ENCODE measurements around the gene WDR90. TPM values are rescaled to one million over a fixed set of nuclear protein-coding genes. Genes with fewer than 3 reads are reported as not detected.
A peak's percentile ranks its signal among the peaks of the same experiment; 100 is the strongest.

The WDR90 gene
- total and polyA plus RNA-seq, 2 of the 13 experiments (the other 11 are each of a cell fraction or from before 2014, with no cell fraction given), result 14.9 to 28.9 TPM

DNA sequence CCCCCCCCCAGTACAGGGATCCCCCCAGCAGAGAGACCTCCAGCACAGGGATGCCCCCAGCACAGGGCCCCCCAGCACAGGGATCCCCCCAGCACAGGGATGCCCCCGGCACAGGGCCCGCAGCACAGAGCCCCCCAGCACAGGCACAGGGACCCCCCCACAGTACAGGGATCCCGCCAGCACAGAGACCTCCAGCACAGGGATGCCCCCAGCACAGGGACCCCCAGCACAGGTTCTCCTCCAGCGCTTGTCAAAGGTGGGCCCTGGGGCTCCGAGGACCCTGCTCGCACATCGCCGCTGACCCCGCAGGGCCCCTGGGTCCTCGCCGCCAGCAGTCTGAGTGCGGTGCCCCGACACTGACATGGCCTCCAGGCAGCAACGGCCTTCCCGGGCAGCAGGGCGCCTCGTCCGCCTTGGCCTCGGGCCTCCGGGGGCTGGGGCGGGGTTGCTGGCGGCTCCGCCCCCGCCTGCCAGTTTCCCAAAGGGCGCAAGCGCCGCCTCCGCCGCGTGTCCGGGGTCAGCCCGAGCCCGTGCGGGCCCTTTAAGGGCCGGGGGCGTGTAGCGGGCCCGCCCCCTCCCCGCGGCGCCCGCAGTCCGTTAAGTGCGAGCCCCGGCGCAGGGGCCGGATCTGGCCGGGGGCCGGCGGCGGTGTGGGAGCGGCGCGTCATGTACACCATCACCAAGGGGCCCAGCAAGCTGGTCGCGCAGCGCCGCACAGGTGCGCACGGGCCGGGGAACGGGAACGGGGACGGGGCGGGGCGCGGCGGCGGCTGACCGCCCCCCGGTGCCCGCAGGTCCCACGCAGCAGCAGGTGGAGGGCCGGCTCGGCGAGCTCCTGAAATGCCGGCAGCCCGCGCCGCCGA, 7.6 kb upstream of the WDR90 start, which contains the start of gene MCRIP2 (continued):
- TF ChIP-seq, protein P1, sequence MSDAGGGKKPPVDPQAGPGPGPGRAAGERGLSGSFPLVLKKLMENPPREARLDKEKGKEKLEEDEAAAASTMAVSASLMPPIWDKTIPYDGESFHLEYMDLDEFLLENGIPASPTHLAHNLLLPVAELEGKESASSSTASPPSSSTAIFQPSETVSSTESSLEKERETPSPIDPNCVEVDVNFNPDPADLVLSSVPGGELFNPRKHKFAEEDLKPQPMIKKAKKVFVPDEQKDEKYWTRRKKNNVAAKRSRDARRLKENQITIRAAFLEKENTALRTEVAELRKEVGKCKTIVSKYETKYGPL (CRISPR knock-in tag; IDR thresholded peaks at IDR 0.05), result no peak
- TF ChIP-seq, protein P2, sequence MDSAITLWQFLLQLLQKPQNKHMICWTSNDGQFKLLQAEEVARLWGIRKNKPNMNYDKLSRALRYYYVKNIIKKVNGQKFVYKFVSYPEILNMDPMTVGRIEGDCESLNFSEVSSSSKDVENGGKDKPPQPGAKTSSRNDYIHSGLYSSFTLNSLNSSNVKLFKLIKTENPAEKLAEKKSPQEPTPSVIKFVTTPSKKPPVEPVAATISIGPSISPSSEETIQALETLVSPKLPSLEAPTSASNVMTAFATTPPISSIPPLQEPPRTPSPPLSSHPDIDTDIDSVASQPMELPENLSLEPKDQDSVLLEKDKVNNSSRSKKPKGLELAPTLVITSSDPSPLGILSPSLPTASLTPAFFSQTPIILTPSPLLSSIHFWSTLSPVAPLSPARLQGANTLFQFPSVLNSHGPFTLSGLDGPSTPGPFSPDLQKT (CRISPR knock-in tag; IDR thresholded peaks at IDR 0.05; ENCODE audit: borderline replicate concordance), result no peak
- TF ChIP-seq ZNF713 (CRISPR knock-in tag; IDR thresholded peaks at IDR 0.05) (peak; percentile 54; the same call in 1 of the 2 replicates), MIXL1 (CRISPR knock-in tag; IDR thresholded peaks at IDR 0.05) (no peak), ZNF629 (CRISPR knock-in tag; conservative IDR thresholded peaks at IDR 0.05) (no peak), SMYD3 (CRISPR knock-in tag; IDR thresholded peaks at IDR 0.05) (no peak), ZNF766 (CRISPR knock-in tag; IDR thresholded peaks at IDR 0.05; ENCODE audit: borderline replicate concordance) (no peak), XRCC5 (optimal IDR thresholded peaks at IDR 0.05; ENCODE audit: low read length) (peak; percentile 67), ZFP90 (CRISPR knock-in tag; IDR thresholded peaks at IDR 0.05; ENCODE audit: borderline replicate concordance) (peak; percentile 38; the same call in 1 of the 2 replicates), SIN3B (IDR thresholded peaks at IDR 0.05; ENCODE audit: low read length) (no peak), ZNF567 (CRISPR knock-in tag; IDR thresholded peaks at IDR 0.05; ENCODE audit: borderline replicate concordance) (0 out of 2 replicates have a peak, but pooled peaks have one; percentile 29), HDAC2 (CRISPR knock-in tag; IDR thresholded peaks at IDR 0.05) (no peak; the same call in 1 of the 2 replicates), ZNF235 (CRISPR knock-in tag; IDR thresholded peaks at IDR 0.05; ENCODE audit: borderline replicate concordance) (0 out of 2 replicates have a peak, but pooled peaks have one; percentile 52), ZNF20 (CRISPR knock-in tag; IDR thresholded peaks at IDR 0.05) (no peak), NR2F6 (IDR thresholded peaks at IDR 0.05) (no peak), NR2F6 (CRISPR knock-in tag; IDR thresholded peaks at IDR 0.05) (peak; percentile 59; the same call in 1 of the 2 replicates)
- TF ChIP-seq, protein P3, sequence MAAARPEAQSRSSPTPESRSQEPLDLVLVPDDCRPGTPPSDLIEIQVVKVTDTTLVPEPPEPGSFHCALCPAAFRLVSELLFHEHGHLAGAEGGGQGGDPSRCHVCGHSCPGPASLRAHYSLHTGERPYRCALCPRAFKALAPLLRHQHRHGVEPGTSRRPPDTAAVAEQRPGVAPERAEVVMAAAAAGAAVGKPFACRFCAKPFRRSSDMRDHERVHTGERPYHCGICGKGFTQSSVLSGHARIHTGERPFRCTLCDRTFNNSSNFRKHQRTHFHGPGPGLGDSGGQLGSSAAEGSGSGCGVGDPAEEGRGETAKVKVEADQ (CRISPR knock-in tag; IDR thresholded peaks at IDR 0.05; ENCODE audit: borderline replicate concordance), result 0 out of 2 replicates have a peak, but pooled peaks have one; percentile 2
- TF ChIP-seq, protein P4, sequence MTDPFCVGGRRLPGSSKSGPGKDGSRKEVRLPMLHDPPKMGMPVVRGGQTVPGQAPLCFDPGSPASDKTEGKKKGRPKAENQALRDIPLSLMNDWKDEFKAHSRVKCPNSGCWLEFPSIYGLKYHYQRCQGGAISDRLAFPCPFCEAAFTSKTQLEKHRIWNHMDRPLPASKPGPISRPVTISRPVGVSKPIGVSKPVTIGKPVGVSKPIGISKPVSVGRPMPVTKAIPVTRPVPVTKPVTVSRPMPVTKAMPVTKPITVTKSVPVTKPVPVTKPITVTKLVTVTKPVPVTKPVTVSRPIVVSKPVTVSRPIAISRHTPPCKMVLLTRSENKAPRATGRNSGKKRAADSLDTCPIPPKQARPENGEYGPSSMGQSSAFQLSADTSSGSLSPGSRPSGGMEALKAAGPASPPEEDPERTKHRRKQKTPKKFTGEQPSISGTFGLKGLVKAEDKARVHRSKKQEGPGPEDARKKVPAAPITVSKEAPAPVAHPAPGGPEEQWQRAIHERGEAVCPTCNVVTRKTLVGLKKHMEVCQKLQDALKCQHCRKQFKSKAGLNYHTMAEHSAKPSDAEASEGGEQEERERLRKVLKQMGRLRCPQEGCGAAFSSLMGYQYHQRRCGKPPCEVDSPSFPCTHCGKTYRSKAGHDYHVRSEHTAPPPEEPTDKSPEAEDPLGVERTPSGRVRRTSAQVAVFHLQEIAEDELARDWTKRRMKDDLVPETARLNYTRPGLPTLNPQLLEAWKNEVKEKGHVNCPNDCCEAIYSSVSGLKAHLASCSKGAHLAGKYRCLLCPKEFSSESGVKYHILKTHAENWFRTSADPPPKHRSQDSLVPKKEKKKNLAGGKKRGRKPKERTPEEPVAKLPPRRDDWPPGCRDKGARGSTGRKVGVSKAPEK (CRISPR knock-in tag; IDR thresholded peaks at IDR 0.05; ENCODE audit: borderline replicate concordance), result no peak
- TF ChIP-seq, protein P5, sequence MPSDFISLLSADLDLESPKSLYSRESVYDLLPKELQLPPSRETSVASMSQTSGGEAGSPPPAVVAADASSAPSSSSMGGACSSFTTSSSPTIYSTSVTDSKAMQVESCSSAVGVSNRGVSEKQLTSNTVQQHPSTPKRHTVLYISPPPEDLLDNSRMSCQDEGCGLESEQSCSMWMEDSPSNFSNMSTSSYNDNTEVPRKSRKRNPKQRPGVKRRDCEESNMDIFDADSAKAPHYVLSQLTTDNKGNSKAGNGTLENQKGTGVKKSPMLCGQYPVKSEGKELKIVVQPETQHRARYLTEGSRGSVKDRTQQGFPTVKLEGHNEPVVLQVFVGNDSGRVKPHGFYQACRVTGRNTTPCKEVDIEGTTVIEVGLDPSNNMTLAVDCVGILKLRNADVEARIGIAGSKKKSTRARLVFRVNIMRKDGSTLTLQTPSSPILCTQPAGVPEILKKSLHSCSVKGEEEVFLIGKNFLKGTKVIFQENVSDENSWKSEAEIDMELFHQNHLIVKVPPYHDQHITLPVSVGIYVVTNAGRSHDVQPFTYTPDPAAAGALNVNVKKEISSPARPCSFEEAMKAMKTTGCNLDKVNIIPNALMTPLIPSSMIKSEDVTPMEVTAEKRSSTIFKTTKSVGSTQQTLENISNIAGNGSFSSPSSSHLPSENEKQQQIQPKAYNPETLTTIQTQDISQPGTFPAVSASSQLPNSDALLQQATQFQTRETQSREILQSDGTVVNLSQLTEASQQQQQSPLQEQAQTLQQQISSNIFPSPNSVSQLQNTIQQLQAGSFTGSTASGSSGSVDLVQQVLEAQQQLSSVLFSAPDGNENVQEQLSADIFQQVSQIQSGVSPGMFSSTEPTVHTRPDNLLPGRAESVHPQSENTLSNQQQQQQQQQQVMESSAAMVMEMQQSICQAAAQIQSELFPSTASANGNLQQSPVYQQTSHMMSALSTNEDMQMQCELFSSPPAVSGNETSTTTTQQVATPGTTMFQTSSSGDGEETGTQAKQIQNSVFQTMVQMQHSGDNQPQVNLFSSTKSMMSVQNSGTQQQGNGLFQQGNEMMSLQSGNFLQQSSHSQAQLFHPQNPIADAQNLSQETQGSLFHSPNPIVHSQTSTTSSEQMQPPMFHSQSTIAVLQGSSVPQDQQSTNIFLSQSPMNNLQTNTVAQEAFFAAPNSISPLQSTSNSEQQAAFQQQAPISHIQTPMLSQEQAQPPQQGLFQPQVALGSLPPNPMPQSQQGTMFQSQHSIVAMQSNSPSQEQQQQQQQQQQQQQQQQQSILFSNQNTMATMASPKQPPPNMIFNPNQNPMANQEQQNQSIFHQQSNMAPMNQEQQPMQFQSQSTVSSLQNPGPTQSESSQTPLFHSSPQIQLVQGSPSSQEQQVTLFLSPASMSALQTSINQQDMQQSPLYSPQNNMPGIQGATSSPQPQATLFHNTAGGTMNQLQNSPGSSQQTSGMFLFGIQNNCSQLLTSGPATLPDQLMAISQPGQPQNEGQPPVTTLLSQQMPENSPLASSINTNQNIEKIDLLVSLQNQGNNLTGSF (CRISPR knock-in tag; IDR thresholded peaks at IDR 0.05), result no peak
